GM15510 (cell line): Measurements from ENCODE around the gene HMG20A.

Experiments
- POLR2A ChIP-seq: IDR thresholded peaks from 3 replicates; pipeline ENCODE4 v1.6.1; 2011; ENCODE audit warnings: borderline replicate concordance; ENCODE audit not compliant: insufficient read length; ENCODE audit errors: extremely low read depth

HMG20A gene

DNA sequence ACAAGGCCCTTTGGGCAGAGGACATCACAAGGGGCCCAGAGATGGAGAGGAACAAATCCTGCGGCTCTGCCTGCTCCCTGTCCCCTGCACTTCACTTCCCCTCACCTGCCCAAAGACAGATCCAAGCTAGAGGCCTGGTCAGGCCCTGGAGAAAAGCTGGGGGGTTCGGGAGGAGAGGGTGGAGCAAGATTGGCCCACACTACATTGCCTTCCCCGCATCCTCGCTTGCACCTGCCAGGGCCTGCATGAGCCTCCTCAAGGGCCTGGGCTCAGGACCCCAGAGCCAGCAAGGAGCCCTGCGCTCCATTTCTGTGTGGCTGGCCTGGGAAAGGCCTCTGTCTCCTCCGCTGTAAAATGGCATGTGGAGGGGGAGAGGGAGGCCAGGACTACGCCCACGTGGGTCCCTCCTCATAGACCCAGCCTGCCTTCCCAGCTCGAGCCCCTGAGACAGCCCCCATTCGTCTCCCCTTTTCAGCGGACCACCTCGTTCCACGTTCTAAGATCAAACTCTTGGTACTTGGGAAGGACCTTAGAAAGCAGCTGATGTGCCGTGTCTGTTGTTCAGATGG is 106.0 kb downstream of the HMG20A start:
- no peak for TF ChIP-seq POLR2A

DNA sequence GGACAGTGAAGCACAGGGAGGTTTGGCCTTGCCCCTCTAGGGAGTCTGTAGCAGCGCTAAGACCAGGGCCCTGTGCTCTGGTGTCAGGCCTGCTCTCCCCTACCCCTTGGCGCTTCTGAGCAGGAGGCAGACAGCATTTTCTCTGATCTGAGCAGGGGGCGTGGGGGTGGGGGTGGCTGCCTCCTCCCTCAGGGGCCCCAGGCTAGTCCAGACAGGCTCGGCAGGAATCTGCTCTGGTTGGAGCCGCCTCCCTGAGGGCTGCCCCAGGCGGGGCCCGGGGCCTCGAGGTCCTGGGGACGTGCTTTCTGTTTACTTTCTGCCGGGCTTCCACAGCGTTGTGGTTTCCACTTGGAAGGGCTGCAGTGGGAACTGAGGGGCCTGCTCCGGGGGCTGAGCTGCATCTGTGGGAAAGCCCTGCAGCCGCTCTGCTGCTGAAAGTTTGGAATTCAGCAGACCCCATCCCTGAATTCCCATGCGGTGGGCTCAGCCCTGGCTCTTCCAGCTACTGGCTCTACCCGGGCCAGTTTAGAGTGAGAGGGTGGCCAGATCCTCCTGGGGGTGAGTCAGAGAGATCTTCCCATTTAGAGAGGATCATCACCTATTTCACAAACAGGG is 106.6 kb downstream of the HMG20A start:
- TF ChIP-seq POLR2A = no peak

DNA sequence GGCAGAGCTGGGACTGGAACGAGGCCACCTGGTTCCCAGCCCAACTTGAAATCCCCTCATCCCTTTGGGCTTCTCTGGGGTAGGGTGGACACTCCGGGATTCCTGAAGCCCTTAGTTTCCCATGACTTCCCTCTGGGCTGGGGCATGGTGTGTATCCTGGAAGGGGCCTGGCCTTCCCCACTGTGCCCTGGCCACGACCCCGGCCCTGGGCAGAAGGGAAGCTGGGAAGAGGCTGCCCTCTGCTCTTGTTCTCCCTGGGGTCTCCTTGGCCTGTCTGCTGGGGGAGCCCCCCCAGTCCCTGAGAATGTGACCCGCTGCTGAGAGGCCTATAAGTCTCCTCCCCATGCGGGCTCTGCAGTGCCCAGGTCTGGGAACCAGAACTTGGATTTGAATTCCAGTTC is 107.1 kb downstream of the HMG20A start:
- TF ChIP-seq POLR2A = no peak

DNA sequence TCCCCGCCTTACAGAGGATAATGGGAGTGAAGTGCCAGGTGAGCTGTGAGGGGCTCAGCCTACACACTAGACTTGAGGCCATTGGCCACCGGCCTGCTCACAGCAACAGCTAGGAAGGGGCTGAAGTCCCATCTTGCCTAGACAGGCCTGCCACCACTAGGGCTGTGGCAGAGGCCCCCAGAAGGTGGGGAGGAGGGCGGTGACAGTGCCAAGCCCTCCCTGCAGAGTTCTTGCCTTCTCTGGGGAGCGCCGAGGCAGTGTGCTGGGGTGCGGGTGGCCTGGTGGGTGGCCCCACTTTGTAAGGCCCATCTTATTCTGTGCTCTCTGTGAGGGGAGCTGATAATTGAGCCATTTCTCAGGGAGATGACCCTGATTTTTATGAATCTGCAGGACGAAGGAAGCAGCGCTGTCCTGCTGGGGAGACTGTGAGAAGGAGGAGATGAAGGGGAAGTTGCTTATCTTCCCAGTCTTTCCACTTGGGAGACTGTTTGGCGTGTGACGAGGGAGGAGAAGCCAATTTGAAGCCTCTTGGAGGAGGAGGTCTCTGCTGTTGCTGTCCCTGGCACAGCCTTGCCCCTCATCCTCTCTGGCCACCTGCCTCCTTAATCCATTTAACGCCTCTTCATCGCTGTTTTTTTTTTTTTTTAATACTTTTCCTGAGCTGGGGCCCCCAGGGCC is 107.7 kb downstream of the HMG20A start:
- no peak for TF ChIP-seq POLR2A

DNA sequence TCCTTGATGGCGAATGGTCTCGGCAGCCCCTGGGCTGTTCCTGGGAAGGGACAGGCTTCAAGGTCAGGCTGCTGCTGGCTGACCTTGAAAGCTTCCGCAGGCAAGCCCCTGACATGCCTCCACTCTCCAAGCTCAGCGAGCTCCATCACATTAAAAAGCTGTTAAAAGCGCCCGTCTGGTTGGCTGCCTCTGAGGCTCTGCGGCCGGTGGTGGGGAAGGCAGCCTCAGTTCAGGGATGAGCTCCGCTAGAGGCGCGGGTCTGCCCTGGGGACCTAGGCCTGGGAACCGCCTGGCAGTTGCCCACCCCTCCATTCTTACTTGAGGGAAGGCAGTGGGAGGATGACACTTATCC is 108.3 kb downstream of the HMG20A start:
- no peak for TF ChIP-seq POLR2A

DNA sequence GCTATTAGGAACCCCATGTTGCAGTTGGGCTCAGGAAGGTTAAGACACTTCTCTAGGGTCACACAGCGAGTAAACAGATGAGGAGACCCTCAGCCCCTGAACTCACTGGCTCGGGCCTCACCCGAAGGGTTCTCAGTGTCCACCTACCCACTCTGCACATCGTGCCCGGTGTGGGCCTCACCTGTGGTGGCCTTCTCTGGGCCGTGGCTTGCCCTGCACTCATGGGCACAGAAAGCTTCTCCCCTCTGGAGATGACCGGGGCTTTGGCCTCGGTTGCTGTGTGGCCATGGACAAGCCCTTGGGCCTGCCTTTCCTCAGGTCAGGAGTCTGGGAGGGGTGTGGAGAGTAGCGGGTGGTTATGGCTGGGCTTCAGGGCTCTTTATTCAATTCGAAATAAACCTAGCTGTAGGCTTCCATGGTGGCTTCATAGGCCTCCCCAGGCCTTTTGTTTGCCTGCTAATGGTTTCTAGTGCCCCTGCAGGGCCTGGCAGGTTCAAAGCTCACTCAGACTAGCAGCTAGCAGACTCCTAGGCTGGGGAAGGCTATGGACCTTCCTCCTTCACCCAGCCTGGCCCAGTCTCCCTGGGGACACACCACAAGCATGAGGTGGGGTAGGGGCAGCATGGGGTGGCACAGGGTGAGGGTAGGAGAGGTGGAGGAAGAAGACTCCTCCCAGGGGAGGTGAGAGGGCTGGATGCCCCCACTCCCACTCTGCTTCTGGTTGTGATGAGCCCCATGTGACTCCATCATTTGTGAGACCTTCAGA is 108.9 kb downstream of the HMG20A start:
- TF ChIP-seq POLR2A = no peak

DNA sequence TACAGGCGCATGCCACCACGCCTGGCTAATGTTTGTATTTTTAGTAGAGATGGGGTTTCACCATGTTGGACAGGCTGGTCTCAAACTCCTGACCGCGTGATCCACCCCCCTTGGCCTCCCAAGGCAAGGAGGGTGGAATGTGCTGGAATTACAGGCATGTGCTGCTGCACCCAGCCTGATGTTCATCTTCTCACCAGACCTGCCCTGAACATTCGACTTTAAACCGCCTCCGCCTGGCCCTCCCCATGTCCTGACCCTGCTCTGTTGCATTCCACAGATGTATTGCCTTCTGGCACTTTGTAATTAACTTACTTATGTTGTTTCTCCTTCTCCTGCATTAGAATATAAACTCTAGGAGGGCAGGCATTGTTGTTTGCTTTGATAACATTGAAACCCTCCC is 109.9 kb downstream of the HMG20A start:
- TF ChIP-seq POLR2A = no peak

DNA sequence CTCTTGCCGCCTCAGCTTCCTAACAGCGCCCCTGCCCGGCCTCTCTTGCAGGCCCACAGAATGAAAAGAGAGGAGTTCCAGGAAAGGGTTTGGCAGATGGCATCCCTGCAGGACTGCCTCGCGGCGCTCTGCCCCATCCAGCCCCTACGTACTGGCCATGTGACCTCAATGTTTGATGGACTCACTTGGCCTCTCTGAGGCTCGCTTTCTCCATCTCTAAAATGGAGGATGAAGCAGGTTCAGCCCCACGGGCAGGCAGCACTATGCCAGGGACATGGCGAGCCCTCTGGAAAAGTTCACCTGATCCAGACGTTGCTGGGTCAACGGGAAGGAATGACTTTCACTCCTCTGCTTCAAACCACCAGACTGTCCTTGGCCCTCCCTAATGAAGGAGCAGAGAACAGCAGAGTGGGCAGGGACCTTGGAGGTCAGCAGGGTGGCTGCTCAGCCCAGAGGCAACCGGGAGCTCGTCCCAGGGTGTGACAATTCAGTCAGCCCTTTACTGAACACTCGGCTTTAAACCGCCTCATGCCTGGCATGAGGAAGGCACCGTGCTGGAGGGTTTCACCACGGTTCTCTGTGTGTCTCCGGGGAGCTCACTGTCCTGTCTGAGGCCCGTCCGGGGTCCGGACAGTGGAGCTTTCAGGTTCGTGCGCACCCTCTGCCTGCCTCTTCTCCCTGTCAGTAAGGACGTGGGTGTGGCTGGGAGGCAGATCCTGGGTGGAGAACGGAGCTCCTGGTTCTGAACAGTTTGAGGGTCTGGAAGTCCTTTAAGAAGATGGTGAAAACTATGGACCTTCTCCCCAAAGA is 110.7 kb downstream of the HMG20A start:
- TF ChIP-seq POLR2A = no peak

DNA sequence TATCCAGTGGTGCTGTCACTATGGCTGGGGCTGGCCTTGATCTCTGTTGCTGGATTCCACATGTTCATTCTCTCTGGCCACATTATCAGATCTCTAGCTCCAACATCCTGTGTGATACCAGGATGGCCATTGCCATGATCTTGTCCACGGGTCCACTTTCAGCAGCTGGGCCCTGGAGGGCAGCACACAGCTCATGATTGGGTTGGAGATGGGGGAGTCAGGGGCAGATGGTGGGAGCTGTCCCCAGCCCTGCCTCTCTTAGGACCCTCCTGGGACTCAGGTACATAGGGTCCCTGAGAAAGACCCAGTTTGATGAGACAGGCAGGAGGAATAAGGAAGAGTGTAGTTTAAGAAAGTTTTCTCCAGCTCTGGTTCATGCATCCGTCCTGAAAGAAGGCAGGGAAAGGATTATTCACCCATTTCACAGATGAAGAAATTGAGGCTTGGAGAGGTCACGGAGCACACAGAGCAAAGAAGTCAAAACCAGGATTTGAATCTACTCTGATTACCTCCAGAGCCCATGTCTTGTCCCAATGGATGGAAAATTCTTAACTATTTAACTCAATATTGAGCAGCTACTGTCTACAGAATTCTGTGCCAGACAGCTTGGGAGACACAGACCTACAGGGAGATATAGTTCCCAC is 111.5 kb downstream of the HMG20A start:
- TF ChIP-seq POLR2A = no peak

DNA sequence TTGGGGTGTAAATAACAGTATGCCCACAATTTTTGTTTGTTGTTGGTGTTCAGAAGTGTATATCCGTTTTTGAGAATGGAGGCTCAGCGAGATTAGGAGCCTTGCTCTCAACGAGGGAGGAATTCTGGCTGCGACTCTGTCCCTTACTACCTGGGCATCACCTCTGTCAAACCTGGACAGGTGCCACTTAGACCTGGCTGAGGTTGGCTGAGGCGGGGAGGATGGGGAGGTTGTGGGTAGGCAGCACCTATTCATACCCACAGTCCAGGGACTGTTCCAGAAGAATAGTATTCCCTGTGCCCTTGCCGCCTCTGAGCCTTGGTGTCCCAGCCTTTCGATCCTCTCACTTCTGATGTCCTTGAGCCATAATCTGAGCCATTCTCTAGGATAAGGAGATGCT is 112.2 kb downstream of the HMG20A start:
- TF ChIP-seq POLR2A = no peak

DNA sequence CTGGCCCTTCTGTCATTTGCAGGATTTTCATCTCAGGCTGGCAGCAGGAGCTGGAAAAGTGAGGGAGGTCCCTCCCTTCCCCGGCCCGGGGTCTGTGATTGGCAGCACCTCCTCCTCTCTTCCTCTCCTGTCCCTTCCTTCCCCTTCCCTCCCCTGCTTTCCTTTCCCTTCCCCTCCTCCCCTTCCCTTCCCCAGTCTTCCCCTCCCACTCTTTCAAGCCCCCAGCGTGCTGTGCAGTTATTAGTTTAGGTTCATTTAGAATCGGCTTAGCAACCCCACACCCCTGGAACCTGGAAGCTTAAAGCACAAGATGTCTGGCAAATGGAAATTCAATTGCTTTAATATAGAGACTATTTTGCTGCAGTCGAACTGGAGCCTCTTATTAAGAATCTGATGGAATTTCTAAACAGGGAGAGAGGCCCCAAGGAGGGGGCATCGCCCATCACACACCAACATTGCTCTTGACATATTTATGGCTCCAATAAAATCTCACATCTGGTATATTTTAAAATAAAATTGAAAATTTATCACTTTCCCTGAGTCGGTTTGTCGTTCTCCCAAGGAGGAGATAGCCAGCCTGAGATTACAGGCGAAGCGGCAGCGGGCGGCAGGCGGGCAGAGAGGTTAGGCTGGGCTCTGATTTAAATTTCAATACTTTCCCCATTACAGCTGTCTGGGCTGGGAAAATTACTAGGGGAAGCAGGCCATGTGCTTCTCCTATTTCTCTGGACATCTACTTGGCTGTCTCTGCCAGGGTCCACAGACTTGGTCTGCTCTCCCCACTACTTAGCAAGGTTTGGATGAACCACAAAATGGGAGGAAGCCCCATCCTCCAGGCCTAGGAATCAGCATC is 113.1 kb downstream of the HMG20A start:
- no peak for TF ChIP-seq POLR2A
